GM18526 (cell line): ENCODE results near the gene SLC35A5.

Source experiments
- POLR2A ChIP-seq: IDR thresholded peaks from 3 replicates; pipeline ENCODE4 v1.6.1; 2011; ENCODE audit not compliant: insufficient read length; ENCODE audit errors: extremely low read depth

Gene SLC35A5, protein sequence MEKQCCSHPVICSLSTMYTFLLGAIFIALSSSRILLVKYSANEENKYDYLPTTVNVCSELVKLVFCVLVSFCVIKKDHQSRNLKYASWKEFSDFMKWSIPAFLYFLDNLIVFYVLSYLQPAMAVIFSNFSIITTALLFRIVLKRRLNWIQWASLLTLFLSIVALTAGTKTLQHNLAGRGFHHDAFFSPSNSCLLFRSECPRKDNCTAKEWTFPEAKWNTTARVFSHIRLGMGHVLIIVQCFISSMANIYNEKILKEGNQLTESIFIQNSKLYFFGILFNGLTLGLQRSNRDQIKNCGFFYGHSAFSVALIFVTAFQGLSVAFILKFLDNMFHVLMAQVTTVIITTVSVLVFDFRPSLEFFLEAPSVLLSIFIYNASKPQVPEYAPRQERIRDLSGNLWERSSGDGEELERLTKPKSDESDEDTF

DNA sequence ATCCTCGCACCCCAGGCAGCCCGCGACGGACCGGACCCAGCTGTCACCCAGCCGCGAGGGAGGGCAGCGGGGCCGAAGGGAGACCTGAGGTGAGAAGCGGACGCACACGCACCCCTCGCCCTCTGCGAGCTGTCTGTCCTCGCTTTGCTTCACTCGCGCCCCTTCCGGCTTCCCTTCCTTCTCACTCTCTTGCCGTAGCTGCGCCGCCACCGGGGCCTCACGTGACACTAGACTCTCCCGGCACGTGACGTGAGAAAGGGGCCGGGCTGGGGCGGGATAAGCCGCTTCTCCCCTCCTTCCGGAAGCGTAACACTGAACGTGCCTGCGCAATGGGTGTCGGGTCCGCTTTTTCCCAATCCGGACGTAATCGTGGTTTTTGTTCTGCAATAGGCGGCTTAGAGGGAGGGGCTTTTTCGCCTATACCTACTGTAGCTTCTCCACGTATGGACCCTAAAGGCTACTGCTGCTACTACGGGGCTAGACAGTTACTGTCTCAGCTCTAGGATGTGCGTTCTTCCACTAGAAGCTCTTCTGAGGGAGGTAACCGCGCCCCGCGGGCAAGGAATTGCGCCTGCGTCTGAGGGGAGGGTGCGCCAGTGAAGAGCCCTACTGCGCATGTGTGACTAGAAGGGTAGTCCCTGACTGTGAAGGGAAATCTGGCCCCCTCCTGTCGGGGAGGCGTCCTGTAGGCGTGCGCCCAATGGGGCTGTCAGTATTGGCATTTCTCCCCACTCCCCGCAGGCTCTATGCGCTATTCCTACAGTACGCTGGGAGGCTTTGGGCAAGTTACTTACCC lies at the start of gene SLC35A5, which contains the start of gene ATG3:
SLC35A5 (plus strand) TSS at position 312 of the 796 bp plus-strand sequence. CDS start 1,359 bp downstream, outside the sequence.
ATG3 (minus strand) TSS at position 229 of the 796 bp plus-strand sequence. CDS start 434 bp downstream, outside the sequence.
- TF ChIP-seq POLR2A, result peak; percentile 73

DNA sequence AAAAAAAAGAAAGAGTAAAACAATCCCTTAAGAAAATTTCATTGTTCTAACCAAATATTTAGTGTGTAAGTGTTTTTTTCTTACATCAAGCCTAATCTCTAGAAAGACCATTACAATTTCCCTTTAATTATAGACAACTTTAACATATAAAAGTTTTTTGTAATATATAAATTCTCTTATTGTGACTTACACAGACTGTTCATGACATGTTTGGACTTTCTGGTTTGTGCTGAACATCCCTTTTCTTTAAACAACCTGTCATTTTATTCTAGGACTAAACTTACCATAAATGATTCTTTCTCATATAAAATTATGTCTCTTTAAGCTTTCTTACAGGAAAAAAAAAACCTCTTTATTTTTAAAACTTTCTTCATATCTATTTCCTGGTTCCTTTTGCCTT lies 49.5 kb upstream of the SLC35A5 start:
- no peak for TF ChIP-seq POLR2A

DNA sequence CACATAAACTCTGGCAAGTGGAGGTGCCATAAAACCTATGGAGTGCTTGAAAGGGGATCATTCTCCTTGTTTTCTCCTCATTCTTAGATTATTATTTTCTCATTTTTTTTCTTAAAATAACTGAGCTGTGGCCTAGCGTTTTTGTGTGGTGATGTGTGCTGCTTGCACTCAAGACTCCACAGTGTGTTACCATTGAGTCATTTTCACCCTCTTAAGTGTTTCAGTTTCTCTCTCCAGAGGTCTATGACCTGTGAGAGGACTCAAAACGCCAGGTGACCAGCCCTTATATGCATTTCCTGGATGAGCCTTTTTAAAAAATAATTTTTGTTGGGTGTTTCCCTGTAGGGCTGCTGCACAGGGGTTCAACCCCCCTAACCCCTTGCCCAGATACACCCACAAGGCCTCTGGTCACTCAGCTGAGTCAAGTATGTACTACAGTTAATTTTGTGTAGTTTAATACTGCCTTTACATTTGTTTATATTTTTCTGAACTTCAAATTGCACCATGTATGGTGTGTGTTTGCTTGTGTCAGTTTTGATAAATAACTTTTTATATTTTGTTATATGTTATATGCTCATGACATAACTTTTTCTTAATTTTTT lies 47.2 kb upstream of the SLC35A5 start:
- TF ChIP-seq POLR2A, result no peak

DNA sequence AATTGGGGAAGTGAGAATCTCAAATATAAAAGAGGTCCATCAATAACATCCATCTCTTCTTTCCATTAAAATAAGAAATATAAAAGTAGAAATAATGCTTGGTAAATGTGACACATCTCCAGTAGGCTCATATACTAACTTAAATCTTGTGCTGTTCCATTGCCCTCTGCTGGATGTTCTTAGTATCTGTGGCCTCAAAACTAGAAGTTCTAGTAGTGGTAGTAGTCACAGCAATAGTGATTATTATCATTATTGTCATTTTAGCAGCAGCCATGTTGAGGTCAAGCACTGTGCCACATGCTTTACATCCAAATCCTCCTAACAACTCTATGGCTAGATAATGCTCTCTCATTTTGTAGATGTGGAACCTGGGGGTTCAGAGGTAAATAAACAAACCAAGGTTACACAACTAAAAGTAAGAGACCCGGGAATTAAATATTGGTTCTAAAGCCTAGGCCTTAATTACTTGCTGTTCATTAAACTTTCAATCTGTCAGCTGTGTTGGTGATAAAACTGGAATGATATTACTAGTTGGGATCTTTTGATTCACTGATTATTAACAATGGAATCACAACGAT lies 42.3 kb upstream of the SLC35A5 start:
- TF ChIP-seq POLR2A, result no peak

DNA sequence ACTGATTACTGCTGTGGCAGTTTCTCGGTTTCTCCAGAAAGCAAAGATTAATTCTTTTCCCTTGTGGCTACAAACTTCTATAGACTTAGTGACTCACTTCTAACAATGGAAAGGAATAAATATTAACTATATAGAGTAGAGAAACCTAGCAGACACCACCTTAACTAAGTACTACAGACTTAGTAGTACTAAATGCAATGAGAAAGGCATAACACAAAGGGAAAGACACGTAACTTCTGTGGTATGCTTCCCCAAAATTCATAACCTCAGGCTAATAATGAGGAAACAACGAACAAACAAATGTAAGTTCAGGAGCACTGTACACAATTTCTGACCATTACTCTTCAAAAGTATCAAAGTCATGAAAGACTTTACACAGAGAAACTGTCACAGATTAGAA lies 31.3 kb upstream of the SLC35A5 start:
- no peak for TF ChIP-seq POLR2A

DNA sequence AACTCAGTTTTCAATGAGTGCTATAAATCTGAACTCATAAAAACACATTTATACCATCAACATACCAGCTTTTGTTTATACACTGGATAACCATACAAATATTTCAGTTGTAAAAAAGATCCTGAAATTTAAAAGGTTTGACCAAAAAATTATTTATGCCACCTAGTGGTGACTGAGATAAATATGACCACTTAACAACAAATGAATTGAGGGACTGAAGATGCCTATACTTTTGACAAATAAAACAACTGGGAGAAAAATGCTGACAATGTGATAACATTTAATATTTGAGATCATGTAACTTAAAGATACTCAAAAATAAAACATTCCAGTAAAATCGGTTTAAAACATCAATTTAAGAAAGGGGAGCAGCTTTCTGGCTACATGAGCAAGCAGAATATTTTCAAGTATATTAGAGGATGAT lies 30.5 kb upstream of the SLC35A5 start:
- TF ChIP-seq POLR2A, result no peak

DNA sequence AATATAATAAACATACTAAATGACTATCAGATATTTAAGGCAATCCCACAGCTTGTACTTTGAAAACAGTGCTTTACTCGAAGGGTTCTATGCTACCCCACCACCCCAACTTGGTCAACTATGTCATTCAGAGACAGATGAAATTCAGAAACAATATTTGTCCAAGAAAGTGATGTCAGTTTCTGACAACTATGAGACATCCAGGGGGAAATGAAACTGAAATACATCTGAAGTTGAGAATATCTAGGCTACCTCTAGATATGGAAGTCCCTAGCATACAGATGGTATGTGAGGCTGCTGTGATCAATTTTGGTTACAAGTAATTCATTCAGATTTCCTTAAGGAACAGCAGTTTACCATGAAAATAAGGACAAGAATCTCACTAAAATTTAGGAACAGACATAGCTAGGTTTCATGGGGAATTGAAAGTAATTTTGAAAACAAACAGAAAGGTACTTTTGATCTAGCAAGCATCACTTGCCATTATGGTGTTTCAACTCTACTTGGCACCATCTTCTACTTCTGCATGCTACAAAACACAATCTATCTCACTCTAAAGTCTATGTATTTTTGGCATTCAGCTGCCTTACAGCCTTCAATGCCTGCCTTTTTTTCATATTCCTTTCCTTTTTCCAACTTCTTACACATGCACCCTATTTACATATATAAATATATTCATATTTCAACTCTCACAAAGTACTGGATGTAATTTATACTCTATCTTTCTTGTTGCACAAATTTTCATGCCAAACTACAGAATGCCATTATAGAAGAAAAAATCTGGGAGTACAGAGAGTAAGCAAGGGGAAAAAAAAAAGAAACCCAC lies 21.8 kb upstream of the SLC35A5 start:
- no peak for TF ChIP-seq POLR2A

DNA sequence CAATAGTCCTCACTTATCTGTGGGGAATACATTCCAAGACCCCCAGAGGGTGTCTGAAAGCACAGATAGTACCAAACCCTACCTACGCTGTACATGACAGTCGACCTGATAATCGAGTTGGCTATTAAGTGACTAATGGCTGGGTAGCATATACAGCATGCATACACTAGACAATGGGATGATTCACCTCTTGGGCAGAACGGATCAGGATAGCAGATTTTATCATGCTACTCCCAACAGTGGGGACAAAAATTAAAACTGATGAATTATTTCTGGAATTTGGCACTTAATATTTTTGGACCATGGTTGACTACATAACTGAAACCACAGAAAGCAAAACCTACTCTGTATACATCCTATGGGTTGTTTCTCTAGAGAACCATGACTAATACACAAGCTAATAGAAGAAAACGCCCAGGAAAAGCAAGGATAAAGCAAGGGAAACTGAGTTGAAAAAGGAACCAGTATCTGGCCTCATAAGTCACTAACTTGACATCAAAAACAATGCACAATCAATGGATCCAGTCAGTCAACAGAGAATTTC lies 15.6 kb upstream of the SLC35A5 start:
- TF ChIP-seq POLR2A, result no peak

DNA sequence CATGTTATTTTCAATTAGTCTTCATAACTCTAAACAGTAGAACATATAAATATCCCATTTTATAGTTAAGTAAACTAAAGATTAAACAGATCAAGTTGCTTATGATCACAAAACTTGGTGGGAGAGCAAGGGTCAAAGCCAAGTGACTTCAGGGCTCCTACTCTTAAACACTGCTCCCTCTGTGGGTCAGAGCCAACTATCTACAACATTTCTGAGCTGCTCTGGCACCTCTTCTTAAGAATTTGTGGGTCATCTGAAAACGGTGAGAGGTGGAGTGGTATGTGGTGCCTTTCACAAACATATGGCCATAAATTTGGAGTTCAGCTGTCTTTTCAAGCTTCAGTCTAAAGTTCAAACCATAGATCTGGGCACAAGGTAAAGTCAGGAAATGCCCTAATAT lies 11.0 kb upstream of the SLC35A5 start:
- TF ChIP-seq POLR2A, result no peak

DNA sequence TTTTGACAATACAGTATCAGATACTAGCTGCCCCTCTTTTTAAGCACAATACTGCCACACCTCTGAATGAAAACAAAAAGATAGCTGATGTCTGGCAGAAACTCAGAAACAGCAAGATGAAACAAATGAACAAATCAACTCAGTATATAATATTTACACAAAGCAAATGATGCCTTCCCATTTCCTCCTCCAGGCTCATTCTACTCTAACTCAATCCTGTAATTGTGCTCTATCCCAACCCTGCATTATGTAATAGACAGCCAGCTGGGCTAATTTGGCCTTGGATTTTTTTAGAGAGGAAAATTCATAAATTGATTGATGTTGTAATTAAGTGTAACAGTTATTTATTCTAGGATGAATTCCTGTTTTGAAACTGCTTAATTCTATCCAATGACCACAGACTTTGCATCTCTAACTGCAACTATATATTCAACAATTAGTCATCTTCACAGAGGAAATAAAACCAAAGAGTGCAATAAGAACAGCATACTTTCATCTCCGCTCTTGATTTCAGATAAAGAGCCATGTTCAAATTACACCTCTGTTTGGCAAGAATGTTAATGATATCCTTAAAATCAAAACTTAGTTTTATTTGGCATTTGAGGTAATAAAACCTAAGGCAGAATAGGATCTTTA lies 6.2 kb upstream of the SLC35A5 start:
- TF ChIP-seq POLR2A, result no peak

DNA sequence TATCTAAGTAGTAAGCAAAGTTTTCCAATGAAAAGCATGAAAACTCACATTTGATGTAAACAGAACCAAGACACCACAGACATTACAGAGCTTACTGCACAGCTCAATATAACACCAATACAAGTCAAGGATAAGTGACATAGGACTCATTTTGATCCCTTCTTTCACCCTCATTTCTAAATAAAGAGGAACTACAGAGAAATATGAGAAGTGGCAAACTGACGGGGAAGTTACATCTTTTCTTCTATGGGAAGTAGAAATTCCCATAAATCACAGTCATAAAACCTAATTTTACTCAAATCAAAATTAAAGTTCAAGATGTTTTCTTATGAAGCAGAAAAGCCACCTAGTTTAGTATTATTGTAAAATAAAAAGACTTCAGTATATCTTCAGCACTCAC lies 3.9 kb upstream of the SLC35A5 start:
- TF ChIP-seq POLR2A, result no peak

DNA sequence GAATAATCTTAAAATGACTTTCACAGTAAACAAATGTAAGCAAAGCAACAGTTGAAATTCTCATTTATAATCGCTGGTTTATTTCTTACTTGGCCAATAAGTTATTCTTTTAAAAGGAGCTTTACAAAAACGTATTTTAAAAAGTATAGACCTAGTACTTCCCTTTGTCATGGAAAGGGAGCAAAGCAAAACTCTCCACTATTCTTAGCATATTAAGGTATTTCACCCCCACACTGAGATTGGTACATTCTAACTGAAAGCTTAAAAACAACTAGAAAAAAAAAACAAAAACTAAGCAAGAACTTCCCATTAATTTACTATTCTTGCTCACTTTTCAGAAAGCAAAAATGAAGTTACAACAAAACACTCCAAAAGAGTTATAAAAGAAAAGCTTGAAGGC lies 1.5 kb upstream of the SLC35A5 start:
- TF ChIP-seq POLR2A, result no peak

DNA sequence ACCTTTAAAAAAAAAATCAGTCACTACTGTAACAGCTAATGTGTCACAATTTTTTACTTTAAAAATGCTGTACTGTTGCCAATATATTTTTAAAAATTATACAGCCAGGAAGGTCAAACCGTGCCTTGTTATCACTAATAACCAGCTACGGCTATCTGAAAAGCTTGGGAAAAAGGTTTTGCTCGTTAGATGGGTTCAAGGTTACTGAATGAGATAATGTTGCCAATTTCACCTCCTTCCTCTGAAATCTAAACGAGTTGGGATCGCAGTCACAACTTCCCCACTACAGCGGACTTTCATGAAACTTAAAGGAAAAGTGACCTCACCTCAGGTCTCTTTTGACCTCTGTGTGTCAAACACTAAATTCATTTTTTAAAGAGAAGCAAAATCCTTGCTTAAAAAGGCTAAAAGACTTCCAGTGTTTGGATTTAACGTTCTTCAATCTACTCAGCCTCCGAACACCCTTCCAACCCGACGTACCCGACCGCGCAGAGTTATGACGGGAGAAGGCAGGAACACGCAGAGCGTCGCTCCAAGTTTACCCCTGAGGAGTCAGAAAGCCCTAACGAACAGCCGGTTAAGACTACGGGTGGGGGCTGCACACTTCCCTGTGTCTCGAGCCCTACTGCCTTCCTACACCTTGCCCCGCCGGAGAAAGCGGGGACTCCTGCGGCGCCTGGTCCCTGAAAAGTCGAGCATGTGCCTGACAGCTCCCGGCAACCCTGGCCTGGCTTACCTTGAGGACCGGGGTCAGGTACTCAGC lies 943 bp upstream of the SLC35A5 start:
- no peak for TF ChIP-seq POLR2A
